Right kidney (tissue), 9 donors: Measurements from ENCODE around the gene PPL.
A peak's percentile ranks its signal among the peaks of the same experiment; 100 is the strongest.
"Not testable (repeated sequence)": the region's sequence is repeated elsewhere in the genome, so short reads cannot be mapped to it uniquely, and the experiment has no call there.

Experiments used
- DNase-seq: peaks from one replicate; pipeline ENCODE4 v3.0.0-alpha.2; 2016
- long read RNA-seq, 8 donors: transcript quantifications; one replicate each; lab custom pipeline, GENCODE V29; 2026

Gene PPL, protein sequence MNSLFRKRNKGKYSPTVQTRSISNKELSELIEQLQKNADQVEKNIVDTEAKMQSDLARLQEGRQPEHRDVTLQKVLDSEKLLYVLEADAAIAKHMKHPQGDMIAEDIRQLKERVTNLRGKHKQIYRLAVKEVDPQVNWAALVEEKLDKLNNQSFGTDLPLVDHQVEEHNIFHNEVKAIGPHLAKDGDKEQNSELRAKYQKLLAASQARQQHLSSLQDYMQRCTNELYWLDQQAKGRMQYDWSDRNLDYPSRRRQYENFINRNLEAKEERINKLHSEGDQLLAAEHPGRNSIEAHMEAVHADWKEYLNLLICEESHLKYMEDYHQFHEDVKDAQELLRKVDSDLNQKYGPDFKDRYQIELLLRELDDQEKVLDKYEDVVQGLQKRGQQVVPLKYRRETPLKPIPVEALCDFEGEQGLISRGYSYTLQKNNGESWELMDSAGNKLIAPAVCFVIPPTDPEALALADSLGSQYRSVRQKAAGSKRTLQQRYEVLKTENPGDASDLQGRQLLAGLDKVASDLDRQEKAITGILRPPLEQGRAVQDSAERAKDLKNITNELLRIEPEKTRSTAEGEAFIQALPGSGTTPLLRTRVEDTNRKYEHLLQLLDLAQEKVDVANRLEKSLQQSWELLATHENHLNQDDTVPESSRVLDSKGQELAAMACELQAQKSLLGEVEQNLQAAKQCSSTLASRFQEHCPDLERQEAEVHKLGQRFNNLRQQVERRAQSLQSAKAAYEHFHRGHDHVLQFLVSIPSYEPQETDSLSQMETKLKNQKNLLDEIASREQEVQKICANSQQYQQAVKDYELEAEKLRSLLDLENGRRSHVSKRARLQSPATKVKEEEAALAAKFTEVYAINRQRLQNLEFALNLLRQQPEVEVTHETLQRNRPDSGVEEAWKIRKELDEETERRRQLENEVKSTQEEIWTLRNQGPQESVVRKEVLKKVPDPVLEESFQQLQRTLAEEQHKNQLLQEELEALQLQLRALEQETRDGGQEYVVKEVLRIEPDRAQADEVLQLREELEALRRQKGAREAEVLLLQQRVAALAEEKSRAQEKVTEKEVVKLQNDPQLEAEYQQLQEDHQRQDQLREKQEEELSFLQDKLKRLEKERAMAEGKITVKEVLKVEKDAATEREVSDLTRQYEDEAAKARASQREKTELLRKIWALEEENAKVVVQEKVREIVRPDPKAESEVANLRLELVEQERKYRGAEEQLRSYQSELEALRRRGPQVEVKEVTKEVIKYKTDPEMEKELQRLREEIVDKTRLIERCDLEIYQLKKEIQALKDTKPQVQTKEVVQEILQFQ (N-terminal part only)
- long read RNA-seq, donor 1, full-length matches to known transcripts = 2 of 2 reads
- long read RNA-seq, donor 1, partial matches to known transcripts = 0 of 2 reads
- long read RNA-seq, donor 1, other reads (novel, unspliced or antisense) = 0 of 2 reads
- long read RNA-seq, donor 2, full-length matches to known transcripts = 2 of 2 reads
- long read RNA-seq, donor 2, partial matches to known transcripts = 0 of 2 reads
- long read RNA-seq, donor 2, other reads (novel, unspliced or antisense) = 0 of 2 reads
- long read RNA-seq, donor 3 = 0 reads
- long read RNA-seq, donor 4 = 0 reads
- long read RNA-seq, donor 5, full-length matches to known transcripts = 1 of 1 reads
- long read RNA-seq, donor 5, partial matches to known transcripts = 0 of 1 reads
- long read RNA-seq, donor 5, other reads (novel, unspliced or antisense) = 0 of 1 reads
- long read RNA-seq, donor 6, partial matches to known transcripts = 0 of 2 reads
- long read RNA-seq, donor 6, other reads (novel, unspliced or antisense) = 0 of 2 reads
- long read RNA-seq, donor 7 = 0 reads
- long read RNA-seq, donor 8 = 0 reads

DNA sequence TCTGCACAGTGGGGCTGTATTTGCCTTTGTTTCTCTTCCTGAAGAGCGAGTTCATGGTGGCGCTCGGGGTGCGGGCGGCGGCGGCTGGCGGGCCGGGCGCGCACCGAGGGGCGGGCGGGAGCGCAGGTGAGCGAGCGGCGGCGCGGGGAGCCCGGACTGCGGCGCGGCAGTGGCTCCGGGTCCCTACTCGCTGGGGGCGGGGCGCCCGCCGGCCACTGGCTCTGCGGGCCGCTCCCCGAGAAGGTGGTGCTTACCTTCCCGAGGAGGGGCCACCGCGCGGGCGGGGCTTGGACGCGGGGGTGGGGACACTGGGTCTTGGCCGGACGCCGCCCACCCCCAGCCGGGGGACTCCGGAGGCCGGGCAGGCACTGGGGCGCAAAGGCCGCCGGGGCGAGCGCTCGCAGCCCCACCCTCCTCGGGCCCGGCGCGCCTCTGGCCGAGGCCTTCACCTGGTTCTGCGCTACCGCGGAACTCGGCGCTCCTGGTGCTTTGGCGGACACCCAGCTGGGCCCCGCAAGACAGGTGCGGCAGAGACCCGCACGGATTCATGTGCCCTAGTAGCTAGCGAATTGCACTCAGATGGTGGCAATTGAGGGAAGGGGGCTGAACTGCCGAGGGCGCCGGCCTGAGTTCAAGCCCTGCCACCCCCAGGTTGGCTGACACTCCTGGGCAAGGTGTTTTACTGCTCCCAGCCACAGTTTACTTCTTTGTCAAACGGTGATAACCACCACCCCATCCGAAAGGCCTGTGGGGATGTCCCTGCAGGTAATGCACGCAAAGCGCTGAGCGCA is at the start of gene PPL:
PPL (minus strand) TSS at position 158 of the 791 bp plus-strand sequence; CDS start at position 55, 103 bp downstream.
- peak; percentile 64 for DNase-seq

DNA sequence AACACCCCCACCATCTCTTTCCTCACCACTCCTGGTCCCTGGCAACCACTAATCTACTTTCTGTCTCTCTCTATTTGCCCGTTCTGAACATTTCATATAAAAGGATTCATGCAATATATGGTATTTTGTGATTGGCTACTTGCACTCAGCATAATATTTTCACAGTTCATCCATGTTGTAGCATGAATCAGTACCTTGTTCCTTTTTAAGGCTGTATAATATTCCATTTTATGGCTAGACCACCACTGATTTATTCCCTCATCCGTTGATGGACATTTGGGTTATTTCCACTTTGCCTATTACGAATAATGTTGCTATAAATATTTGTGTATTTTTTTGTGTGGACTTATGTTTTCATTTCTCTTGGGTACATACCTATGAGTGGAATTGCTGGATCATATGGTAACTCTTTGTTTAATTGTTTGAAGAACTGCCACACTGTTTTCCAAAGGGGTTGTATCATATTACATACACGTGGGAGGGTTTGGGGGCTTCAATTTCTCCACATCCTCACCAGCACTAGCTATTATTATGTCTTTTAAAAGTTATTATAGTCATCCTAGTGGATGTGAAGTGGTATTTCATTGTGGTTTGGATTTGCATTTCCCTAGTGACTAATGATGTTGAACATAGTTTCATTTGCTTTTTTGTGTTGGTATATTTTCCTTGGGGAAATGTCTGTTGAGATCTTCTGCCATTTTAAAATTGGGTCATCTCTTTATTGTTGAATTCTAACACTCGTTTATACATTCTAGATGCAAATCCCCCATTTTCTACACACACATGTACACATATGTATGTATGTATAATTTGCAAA is 47.4 kb upstream of the PPL start:
- DNase-seq = no peak

DNA sequence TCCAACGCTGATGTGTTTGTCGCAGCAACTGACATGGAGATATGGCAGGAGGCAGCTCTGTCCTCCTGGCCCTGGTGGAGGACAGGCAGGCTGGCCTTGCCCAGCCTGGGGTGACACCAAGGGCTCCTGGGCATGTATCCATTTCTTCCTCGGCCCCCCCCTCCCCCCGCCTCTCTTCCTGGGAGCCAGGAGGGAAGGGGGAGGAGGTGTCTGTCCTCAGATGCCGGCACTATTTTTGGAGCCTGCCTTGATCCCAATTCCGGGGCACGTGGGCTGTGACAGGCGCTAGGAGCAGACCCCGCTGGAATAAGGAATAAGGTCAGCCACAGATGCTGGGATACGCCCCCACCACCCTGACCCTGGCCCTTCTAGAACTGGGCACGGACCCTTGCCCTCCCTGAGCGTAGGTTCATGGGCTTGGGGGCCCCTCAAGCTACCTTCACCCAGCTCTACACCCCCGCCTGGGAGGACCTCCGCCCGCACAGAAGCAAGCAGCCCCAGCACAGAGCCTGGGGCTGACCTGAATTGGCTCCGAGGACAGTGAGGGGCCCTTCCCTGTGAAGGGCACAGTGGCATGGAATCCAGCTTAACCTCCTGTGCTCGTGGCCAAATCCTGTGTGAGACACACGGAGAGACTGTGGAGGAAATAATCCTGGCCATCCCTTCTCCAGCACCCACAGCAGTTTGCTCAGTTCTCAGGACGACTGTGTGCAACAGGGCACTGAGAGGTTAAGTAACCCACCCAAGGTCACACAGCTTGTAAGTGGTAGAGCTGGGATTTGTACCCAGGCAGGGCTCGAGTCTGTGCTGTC is 45.3 kb upstream of the PPL start:
- DNase-seq = no peak

DNA sequence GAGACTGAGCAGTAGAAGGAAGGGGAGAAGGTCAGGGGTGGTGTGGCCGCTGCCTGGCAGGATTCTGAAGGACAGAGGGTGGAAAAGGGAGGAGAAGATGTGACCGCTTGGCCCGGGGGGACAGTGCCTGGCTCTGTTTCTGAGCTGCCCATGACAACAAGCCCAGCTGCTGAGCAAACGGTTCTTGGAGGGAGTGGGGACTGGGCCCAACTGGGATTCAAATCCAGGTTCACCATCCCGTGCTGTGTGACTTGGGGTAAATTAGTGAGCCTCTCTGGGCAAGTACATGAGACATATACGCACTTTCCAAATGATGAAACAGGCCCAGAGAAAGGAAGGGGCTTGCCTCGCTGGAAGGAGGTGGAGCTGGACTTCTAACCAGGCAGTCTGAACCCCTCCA is 44.5 kb upstream of the PPL start:
- DNase-seq = no peak

DNA sequence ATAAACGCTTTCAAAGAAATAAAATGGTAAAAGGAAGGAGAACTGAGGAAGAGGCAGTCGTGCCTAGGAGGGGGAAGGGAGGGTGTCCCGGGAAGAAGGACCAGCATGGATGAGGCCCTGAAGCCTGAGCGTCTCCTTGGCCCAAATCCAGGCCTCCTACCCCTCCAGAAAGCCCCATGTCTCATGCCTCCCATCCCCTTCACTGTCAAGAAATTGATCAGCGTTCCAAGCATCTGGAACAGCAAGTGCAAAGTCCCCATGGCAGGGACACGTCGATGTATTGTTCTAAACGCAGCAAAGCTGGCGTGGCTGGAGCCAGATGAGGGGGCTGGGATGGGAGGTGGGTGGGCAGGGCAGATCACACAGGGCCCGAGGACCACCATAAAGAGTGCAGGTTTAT is 43.7 kb upstream of the PPL start:
- no peak for DNase-seq

DNA sequence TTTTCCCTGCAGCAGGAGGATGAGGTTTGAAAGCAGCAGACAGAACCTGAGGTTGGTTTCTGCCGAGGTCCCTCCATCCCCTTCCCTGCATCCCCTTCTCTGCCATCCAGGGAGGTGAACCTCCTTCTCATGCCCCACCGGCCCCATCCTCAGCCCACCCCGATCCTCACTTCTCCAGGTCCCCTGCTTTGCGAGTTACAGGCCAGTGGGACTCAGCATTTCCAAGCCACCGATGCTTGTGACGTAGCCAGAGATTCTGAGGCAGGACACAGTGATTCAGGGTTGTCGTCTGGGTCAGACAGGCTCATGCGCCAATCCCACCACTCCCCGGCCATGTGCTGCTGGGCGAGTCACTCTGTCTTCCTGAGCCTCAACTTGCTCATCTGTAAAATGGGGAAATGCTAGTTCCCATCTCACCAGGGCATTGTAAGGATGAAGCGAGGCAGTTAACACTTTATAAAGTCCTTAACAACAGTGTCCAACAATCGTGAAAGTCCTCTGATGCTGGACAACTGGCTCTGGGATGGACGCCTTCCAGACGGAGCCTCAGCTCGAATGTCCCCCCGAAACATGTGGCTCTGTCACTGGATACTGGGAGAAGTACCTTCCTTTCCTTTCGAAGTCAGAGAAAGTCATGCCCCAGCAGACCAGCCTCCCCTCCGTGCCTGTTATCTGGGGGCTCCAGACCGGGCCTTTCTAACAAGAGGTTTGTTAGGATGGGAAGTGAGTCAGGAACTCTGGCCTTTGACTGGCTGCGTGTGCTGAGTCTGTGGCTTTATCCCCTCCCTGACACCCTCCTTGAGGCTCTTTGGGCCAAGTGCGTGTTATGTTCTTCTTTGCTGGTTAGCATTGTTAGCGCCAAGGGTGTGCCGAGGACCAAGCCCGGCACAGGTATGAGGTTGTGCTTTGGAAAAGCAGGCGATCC is 43.0 kb upstream of the PPL start:
- DNase-seq = no peak

DNA sequence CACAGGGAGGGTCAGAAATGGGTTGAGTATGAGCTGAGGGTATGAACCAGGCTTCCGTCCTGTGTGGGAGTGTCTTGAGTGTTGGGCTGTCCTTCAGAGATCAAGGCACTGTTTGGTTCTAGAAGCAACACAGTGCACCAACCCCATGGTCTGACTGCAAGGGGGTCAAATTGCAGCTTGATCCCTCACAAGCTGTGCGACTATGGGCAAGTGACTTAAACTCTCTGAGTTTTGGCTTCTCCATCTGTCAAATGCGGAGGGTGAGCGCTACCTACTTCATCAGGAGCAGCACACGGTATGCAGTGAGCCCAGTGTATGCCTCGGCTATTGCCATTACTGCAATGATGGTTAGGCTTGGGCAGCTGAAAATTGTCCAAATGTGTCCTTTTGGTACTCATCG is 42.2 kb upstream of the PPL start:
- no peak for DNase-seq

DNA sequence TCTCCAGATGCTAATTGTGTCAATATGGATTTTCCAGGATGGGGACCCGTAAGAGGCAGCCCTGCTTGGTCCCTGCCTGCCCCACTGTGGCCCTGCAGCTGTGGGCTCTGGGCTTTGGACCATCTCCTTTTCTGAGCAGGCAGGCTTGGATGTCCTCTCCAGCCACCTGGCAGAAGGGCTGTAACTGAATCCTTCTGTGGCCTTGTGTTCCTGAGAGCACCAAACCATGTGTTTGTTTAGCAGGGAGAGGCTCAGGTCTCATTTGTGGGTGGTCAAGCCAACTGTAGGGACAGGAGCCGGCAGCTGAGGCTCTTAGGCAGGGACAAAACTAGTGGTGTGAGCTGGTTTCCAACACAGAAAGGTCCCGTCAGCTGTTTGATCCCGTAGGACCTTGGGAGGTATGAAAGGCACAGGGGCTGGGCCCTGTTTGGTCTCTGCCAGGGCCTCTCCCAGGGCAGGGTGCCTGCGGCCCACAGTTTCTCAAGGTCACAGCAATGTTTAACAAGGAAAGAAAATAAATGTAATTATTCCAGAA is 39.7 kb upstream of the PPL start:
- DNase-seq = no peak

DNA sequence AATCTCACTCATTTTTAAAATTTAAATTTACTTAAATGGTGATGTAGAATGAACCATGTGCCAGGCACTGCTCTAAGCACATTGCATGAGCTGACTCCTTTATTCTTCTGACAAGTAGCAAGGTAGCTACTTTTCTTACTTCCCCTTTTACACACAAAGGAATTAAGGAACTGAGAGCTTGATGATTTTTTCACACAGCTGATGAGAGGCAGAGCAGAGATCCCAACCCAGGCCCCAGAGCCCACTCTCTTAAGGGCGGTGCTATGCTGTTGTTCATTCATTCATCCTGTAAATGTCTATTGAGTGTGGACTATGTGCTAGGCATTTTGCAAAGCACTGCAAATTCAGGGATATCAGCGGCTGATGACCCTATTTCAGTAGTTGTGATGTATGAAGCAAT is 39.1 kb upstream of the PPL start:
- no peak for DNase-seq

DNA sequence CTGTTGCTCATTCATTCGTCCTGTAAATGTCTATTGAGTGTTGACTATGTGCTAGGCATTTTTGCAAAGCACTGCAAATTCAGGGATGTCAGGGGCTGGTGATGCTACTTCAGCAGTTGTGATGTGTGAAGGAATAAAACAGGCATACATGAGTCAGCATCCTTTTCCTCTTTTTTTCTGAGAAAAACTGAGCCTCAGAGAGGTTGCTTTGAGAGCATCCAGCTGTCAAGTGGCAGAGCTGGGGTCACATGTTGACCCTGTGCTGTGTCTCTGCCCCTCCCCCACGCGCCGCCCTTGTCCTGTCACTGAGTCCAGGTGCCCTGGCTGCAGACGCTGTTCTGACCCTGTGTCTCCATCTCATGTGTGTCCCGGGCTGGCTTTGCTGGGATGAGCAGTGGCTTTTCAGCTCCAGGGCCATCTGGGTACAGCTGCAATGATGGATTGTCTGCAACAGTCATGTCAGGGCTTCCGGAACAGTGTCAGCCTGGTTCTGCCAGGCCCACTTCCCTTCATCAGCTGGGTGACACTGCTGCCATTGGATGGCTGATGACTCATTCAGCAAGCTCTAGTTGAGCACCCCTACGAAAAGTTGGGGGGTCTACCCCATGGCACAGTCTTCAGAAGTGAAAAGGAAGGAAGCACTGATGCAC is 36.1 kb upstream of the PPL start:
- DNase-seq = no peak

DNA sequence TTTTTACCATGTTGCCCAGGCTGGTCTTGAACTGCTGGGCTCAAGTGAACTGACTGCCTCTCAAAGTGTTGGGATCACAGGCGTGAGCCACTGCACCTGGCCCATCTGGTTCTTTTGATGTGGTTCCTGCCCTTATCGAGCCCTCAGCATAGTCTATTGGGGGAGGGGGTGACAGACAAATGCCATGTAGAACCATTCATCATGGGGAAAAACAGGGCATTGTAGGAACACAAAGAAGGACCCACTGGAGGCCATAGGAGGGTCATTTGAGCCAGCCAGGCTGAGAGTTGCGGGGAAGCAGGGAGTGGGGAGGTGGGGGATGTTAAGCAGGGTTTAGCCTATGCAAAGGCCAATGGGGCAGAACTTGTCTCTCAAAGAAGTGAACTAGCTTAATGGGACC is 33.1 kb upstream of the PPL start:
- DNase-seq = no peak

DNA sequence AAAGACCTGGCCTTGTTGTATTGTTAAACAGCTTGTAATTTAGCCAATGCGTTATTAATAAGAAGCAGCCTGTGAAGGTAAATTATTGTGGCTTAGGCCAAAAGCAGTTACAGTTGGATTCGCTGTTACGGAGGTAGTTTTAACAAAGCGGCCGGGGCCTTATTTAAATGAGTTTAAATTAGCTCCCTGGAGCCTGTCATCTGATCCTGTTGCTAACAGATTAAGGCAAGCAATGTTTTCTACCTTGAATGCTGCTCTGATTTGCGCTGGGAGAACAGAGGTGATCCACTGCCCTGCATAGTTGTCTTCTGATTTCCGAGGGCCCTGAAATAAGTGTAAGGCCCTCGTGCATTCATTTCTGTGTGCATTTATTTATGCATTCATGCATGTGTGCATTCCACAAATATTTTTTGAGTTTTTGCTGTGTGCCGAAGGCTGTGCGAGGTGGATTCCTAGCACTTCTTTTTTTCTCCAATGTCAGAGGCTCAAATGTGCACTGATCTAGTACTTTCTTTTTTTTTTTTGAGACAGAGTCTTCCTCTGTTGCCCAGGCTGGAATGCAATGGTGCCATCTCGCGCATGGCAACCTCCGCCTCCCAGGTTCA is 32.0 kb upstream of the PPL start:
- no peak for DNase-seq

DNA sequence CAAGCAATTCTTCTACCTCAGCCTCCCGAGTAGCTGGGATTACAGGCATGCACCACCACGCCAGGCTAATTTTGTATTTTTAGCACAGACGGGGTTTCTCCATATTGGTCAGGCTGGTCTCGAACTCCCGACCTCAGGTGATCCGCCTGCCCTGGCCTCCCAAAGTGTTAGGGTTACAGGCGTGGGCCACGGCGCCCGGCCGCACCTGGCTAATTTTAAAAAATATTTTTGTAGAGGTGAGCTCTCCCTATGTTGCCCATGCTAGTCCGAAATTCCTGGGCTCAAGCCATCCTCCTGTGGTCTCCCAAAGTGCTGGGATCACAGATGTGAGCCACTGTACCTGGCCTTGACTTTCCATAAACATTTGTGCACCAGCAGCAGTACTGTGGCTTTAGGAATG is 31.3 kb upstream of the PPL start:
- not testable (repeated sequence) for DNase-seq

DNA sequence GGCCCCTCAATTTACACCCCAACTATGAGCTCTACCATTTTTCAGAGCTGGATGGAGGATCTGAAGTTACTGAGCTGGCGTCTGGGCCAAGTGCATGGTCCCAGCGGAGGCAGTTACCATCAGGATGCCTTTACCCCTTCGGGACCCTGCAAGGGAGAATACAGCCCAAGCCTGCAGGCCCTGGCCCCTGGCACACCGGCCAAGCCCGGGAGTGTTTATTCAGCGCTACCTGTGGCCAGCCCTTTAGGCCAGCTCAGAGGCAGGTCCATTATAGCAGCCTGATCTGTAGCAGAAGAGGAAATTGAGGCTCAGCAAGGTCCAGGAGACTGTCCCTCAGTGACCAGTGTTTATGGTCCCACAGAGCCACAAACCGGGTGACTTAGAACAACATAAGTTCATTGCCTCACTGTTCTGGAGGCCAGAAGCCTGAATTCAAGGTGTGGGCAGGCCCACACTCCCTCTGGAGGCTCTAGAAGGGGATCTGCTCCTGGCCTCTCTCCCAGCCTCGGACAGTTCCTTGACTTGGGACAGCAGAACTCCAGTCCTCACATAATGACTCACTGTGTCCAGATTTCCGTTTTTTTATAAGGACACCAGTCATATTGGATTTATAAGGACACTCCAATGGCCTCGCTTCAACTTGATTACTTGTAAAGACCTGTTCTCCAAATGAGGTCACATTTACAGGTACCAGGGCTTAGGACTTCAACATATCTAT is 29.9 kb upstream of the PPL start:
- DNase-seq = no peak

DNA sequence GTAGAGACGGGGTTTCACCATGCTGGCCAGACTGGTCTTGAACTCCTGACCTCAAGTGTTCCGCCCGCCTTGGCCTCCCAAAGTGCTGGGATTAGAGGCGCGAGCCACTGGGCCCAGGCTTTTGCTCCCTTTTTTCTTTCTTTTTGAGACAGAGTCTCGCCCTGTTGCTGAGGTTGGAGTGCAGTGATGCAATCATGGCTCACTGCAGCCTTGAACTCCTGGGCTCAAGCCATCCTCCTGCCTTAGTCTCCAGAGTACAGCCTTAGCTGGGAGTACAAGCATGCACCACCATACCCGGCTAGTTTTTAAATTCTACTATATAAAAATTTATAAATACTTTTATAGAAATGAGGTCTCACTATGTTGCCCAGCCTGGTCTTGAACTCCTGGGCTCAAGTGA is 26.6 kb upstream of the PPL start:
- not testable (repeated sequence) for DNase-seq

DNA sequence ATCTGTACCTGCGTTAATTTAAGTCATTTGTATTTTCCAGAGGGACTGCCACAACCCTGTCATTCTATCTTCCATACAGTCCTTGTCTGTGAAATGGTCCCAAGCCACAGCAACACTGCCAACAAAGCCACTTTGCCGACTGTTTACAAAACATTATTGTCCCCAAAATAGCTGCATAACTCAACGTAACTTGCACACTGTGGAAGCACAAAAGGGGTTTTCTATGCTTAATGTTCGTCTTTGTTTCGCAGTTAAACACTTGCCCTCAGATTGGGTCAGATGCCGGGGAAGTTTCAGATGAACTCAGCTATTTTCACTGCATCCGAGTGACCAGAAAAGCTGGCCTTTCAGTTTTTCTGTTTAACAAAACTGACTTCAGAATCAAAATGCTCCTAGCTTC is 25.8 kb upstream of the PPL start:
- no peak for DNase-seq
